ENCODE data around the gene IQGAP2.

DNA sequence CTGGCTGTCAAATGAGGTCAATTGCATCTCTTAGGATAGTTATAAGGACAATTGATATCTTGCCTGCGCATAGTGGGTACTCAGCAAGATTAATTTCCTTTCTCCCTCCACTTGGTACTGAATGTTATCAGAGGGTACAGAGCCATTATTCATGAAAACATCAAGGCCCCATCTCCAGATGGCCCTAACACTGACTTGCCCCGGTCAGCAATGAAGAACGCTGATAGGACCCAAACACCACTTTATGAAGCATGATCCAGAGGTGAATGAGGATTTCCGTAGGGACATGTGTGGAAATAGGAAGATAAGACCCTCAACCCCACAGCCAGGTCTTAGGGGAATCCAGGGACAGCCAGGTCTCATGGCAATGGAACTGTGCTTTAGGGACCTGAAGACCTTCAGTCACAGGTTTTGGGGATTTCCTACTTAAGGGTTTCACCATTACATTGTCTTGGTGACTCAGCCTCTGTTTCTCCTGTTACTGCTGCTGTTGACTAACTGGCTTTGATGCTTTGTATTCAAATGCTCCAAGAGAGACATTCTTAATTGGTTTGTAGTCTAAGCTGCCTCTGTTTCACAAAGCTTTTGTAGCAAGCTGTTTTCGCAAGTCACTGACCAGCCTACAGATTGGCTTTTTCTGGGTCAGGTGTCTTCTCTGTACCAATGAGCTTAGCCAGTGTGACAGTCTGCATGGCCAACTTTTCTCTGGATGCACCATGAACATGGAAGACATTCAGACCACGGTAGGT, 35.3 kb upstream of the IQGAP2 start:
- no peak for TF ChIP-seq EZH2phosphoT487 (conservative IDR thresholded peaks at IDR 0.05; ENCODE audit: low read length)
- TF ChIP-seq, protein P1, sequence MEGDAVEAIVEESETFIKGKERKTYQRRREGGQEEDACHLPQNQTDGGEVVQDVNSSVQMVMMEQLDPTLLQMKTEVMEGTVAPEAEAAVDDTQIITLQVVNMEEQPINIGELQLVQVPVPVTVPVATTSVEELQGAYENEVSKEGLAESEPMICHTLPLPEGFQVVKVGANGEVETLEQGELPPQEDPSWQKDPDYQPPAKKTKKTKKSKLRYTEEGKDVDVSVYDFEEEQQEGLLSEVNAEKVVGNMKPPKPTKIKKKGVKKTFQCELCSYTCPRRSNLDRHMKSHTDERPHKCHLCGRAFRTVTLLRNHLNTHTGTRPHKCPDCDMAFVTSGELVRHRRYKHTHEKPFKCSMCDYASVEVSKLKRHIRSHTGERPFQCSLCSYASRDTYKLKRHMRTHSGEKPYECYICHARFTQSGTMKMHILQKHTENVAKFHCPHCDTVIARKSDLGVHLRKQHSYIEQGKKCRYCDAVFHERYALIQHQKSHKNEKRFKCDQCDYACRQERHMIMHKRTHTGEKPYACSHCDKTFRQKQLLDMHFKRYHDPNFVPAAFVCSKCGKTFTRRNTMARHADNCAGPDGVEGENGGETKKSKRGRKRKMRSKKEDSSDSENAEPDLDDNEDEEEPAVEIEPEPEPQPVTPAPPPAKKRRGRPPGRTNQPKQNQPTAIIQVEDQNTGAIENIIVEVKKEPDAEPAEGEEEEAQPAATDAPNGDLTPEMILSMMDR (IDR thresholded peaks at IDR 0.05; ENCODE audit: insufficient read depth, low read length, poor library complexity, severe bottlenecking), result no peak

Data from SU-DHL-6 (cell line).